Measurements from ENCODE around the gene AGT.
"Not testable (repeated sequence)": the region's sequence is repeated elsewhere in the genome, so short reads cannot be mapped to it uniquely, and the experiment has no call there.

Gene AGT

DNA sequence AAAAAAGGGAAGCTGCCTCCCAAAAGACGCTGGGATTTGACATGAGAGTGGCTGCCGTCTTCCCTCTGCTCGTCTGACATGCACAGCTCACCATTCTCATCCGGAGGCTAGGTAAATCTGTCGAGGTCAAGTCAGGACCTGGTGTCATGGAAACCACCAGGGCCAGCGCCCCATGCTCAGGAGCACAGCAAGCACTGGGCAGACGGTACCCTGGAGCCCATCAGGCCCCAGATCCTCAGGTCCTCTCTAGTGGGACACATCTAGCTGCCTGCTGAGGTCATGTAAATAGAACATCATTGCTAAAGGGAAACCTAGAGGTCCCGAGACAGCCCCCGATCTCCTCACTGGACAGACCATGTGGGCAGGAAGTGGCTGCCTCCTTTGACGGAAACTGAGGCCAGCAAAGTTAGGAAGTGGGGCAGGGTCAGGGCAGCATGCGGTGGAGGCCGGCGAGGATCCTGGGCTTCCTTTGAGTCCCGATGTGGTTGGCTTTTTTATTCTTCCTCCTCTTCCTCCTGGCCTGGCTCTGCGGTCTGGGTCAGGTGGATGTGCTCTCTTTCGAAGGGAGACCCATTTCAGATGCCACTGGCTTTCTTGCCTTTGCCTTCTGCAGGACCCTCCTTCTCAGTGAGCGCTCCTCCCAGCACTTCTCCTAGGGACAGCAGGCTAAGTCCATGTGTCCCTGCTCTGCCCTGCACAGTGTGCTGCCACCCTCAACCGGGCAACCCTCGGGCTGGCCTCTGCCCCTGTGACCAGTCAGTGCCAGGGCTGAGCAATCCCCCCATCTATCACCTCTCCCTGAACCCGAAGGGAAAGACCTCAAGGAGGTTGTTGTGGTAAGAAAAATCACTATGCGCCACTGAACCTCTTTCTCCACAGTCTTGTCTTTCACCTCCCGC lies 5.9 kb downstream of the AGT start:
- no peak for DNase-seq

- DNase-seq: no peak
Measured at GRCh38 chr1:230706887-230707731, 6.8 kb downstream of the AGT start.

- no peak for DNase-seq
Measured at GRCh38 chr1:230706020-230706699, 7.8 kb downstream of the AGT start.

GRCh38 chr1:230705289-230706019 lies 8.5 kb downstream of the AGT start:
- DNase-seq: no peak

DNA sequence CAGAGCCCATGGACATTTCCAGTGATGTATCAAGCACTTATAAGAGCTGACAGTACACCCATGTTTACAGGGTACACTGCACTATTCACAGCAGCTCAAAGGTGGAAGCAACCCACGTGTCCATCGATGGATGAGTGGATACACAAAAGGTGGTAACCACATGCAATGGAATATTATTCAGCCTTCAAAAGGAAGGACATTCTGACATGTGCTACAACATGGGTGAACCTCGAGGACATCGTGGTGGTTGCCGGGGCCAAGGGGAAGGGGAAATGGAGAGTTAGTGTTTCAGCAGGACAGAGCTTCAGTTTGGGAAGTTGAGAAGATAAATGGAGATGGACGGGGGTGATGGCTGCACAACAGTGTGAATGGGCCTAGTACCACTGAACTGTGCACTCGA lies 9.1 kb downstream of the AGT start:
- DNase-seq: no peak

- no peak for DNase-seq
Measured at GRCh38 chr1:230703679-230704385, 10.1 kb downstream of the AGT start.

DNA sequence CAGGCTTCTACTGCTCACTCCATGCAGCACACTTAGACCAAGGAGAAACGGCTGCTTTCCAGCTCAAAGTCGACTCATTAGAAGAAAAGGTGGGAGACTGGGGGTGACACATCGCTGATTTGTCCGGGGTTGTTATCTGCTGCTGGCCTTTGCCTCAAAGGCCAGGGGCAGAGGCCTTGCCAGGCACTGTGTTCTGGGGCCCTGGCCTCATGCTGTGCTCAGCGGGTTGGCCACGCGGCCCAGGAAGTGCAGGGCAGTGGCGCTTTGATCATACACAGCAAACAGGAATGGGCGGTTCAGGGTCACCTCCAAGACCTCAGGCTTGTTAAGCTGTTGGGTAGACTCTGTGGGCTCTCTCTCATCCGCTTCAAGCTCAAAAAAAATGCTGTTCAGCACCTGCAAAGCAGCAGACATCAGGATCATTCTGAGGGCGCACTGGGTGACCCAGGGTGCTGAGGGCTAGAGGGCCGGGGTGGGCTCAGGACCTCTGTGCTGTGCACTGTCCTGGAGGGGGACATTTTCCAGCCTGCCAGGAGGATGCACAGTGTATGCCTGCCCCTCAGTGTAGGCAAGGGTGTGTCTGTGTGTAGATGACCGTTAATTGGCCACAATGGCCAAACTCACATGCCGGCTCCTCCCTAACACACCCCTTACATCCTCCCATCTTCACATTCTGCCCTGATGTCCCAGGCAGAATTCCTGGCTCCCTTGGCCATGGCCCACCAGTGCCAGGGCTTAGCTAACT lies 10.8 kb downstream of the AGT start:
- DNase-seq: no peak

DNA sequence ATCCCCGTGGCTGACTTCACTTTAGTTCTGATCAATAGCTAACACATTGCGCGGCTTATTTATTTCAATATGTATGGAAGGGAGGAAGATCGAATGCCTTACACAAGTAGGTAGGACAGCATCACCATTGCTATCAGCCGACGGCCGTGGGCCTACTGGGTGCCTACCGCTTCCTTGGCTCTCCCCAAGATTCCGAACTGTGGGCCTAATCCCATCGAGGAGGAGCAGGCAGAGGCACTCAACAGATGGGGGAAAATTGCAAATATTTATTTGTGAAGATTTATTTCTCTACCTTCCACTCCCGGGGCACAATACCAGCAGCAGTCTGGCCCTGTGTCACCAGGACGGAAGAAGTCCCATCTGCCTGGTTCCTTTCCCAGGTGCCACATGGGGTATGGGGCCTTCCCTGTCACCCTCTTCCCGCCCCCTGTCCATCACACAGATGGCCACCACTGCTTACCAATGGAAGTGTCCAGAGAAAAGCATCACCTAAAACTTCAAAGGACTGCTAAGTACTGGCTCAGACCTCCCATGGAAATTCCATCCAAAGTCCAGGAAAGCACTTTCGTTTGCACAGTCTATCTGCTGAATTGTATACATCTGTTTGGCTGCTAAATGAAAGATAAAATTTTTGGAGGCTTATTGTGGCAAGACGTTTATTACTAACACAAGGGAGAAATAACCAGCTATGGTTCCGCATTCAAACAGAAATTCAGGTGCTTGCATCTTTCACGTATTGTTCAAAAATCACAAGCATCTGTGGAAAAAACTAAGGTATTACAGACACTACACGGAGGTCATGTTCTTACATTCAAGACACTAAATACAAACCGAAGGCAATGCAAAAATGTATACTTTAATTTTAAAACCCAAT lies 11.8 kb downstream of the AGT start:
- no peak for DNase-seq

DNA sequence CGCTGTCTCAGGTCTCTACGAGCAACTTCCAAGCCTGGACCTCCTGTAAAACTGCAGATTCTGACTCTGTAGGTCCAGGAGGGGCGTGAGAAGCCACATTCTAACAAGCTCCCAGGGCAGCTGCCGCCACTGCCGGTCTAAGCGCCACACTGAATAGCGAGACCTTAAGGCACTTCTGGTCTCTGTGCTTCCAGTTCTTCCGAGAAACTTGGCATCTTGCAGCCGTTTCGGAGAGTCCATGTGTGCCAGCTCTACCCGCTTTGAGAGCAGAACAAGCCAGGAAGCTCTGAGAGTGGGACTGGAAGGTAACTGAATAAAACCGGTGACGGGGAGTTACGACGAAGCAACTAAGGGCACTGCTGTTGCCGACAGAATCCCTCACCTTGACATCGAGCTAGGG lies 12.5 kb downstream of the AGT start:
- peak in 18 of 51 donors; percentile 30 to 78 (median 56) for DNase-seq

DNA sequence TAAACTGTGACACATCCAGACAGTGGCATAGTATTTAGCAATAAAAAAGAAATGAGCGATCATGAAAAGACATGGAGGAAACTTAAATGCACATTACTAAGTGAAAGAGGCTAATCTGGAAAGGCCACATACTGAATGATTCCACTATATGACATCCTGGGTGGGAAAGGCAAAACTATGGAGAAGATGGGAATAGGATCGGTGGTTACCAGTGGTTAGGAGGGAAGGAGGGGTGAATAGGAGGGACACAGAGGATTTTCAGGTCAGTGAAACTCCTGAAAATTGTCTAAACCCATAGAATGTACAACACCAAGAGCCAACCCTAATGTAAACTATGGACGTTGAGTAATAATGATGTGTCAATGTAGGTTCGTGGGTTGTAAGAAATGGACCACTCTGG lies 13.8 kb downstream of the AGT start:
- no peak for DNase-seq

- no peak for DNase-seq
Measured at GRCh38 chr1:230699716-230700115, 14.2 kb downstream of the AGT start.

GRCh38 chr1:230698964-230699363 lies 15.0 kb downstream of the AGT start:
- not testable (repeated sequence) for DNase-seq

DNA sequence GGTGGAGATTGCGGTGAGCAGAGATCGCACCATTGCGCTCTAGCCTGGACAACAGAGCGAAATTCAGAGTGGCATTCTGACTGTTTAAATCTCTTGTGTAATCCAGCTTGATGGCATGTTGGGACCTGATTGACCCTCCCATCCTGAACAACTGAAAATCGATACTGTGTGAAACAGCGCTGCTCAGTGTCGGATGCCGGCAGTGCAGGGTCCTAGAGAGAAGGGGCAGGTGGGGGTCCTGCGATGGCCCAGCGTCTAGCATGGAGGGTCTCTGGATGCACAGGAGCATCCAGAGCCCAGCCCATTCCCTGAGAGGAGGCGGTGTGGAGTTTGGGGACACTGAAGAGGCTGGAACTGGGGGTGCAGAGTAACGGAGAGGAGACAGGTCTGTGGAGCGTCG lies 15.8 kb downstream of the AGT start:
- DNase-seq: no peak

GRCh38 chr1:230696722-230697437 lies 17.0 kb downstream of the AGT start:
- no peak for DNase-seq

- no peak for DNase-seq
Measured at GRCh38 chr1:230696218-230696617, 17.7 kb downstream of the AGT start.

DNA sequence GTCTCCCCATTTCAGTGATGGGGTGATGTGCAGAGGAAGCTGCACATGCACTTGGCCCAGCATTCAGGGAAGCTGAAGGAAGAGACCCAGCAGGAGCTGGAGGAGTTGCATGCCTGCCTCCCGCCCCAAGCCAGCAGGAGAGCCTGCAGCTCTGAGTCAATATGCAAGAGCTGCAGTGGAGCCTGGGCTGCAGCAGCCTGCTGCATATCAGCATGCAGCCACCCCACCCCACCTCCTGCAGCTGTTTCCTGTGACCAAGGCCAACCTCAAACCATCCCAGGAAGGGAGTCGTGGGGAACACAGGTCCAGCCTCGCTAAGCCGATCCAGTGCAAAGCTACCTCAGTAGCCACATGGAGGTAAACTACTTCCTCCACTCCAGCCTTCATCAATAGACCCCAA lies 18.9 kb downstream of the AGT start:
- no peak for DNase-seq

DNA sequence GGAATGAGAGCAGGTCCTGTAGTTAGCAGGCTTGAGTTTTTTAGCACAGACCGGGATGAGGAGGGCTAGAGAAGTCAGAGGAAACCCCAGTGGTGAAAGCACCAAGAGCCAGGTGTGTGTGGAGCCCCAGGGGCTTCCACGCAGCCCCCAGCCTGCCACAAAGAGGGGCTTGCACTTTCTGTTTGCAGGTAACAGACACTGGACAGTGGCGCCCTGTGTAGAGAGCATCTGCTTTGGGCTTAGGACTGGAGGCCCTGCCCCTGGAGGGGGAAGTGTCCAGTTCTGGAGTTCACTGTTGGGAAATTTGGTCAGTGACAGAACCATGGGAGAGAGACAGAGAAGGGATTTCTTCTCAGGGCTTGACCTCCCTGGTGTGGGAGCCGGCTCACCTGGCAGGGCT lies 19.5 kb downstream of the AGT start:
- no peak for DNase-seq

GRCh38 chr1:230693777-230694176 lies 20.1 kb downstream of the AGT start:
- DNase-seq: no peak

Data from hypothalamus (tissue), 51 donors.